ENCODE results near the gene FAM131C.

FAM131C gene

GRCh38 chr1:16120940-16121410 is 47.5 kb upstream of the FAM131C start (continued):
- TF ChIP-seq ZNF10 (tag by site-specific recombination; IDR thresholded peaks at IDR 0.05) (peak; percentile 55; the same call in 1 of the 2 replicates), BCL11A (tag by site-specific recombination; IDR thresholded peaks at IDR 0.05; ENCODE audit: low read depth) (peak; percentile 92; the same call in 1 of the 2 replicates), ZNF16 (tag by site-specific recombination; IDR thresholded peaks at IDR 0.05; ENCODE audit: low read depth) (no peak; the same call in 1 of the 2 replicates), ZNF202 (tag by site-specific recombination; IDR thresholded peaks at IDR 0.05; ENCODE audit: borderline replicate concordance) (no peak), ZSCAN30 (tag by site-specific recombination; IDR thresholded peaks at IDR 0.05) (no peak), KLF17 (tag by site-specific recombination; IDR thresholded peaks at IDR 0.05) (0 out of 2 replicates have a peak, but pooled peaks have one; percentile 29), ZNF610 (tag by site-specific recombination; IDR thresholded peaks at IDR 0.05; ENCODE audit: borderline replicate concordance) (peak; percentile 61; the same call in 1 of the 2 replicates), ZSCAN23 (tag by site-specific recombination; IDR thresholded peaks at IDR 0.05) (0 out of 2 replicates have a peak, but pooled peaks have one; percentile 66), GLI2 (tag by site-specific recombination; IDR thresholded peaks at IDR 0.05; ENCODE audit: borderline replicate concordance, low read depth) (peak; percentile 87; the same call in 1 of the 2 replicates), ZNF510 (tag by site-specific recombination; IDR thresholded peaks at IDR 0.05; ENCODE audit: insufficient replicate concordance) (no peak), ZNF473 (tag by site-specific recombination; IDR thresholded peaks at IDR 0.05) (no peak), ZNF558 (tag by site-specific recombination; IDR thresholded peaks at IDR 0.05) (no peak), ZNF248 (tag by site-specific recombination; IDR thresholded peaks at IDR 0.05) (no peak), ZNF830 (tag by site-specific recombination; IDR thresholded peaks at IDR 0.05; ENCODE audit: low read depth) (no peak), ZNF426 (tag by site-specific recombination; IDR thresholded peaks at IDR 0.05) (no peak), ZNF23 (tag by site-specific recombination; IDR thresholded peaks at IDR 0.05; ENCODE audit: borderline replicate concordance) (no peak), ZNF24 (tag by site-specific recombination; IDR thresholded peaks at IDR 0.05) (peak; percentile 90), ZNF311 (tag by site-specific recombination; IDR thresholded peaks at IDR 0.05; ENCODE audit: borderline replicate concordance) (no peak), ZNF629 (tag by site-specific recombination; IDR thresholded peaks at IDR 0.05) (peak; percentile 87), ZNF654 (tag by site-specific recombination; IDR thresholded peaks at IDR 0.05; ENCODE audit: low read depth) (no peak), ZNF571 (tag by site-specific recombination; IDR thresholded peaks at IDR 0.05) (no peak), ZNF530 (tag by site-specific recombination; IDR thresholded peaks at IDR 0.05; ENCODE audit: low read depth) (no peak), ZIC2 (tag by site-specific recombination; IDR thresholded peaks at IDR 0.05) (peak; percentile 65), SCRT2 (tag by site-specific recombination; IDR thresholded peaks at IDR 0.05) (no peak), PRDM4 (tag by site-specific recombination; IDR thresholded peaks at IDR 0.05) (peak; percentile 80)

- ChIA-PET POLR2A (interaction anchor here (0.6 to 1.1 kb wide), 2 partner anchors 9 to 271 kb away, joined by 3 to 6 read pairs; no protein-coding TSS in a partner anchor), CTCF (interaction anchor here (0.7 to 6.7 kb wide), 3 partner anchors 13 to 38 kb away, joined by 3 to 34 read pairs (median 3); no protein-coding TSS in a partner anchor)
- Histone ChIP-seq H3K4me1 (ENCODE audit: control insufficient read depth, insufficient read depth, low read length) (peaks cover 6% of the 10 kb centered on the region), H3K9me3 (ENCODE audit: control insufficient read depth, insufficient read depth, low read depth, low read length) (no peaks in the 10 kb centered on the region), H3K27ac (ENCODE audit: extremely low read depth, low read depth, low read length) (no peak overlapping the region), H3K4me3 (ENCODE audit: low read depth, low read length) (no peak overlapping the region), H3K36me3 (ENCODE audit: control insufficient read depth in 2 of 2, insufficient read depth in 1 of 2, low read length in 2 of 2) (peaks cover 0 to 11% of the 10 kb centered on the region in 2 experiments; a peak in 1 of 3 replicates)
- no peak for TF ChIP-seq ZNF423 (tag by site-specific recombination; IDR thresholded peaks at IDR 0.05)
Measured at GRCh38 chr1:16120407-16120806, 47.0 kb upstream of the FAM131C start.
